Measurements from ENCODE around the gene OR2AG2. TPM values are rescaled to one million over a fixed set of nuclear protein-coding genes. Genes with fewer than 3 reads are reported as not detected.

Gene OR2AG2
- total RNA-seq, 1 experiment from 2014 or later = 0.18 TPM

GRCh38 chr11:6724013-6724412 lies 47.8 kb downstream of the OR2AG2 start:
- in situ Hi-C loops (cut with HindIII; ENCODE audit: low pct_unique_long_range_greater_than_20kb, low sequenced_read_pairs) (no loop called here), intact Hi-C loops (cut with micrococcal nuclease; ENCODE audit: unreplicated experiment) (no loop called here)
- no peaks in the 10 kb centered on the region for H3K4me1 ChIP-seq (ENCODE audit: control insufficient read depth, insufficient read depth, low read length)
- no peak for ATAC-seq
- TF ChIP-seq REST (IDR thresholded peaks at IDR 0.05; ENCODE audit: insufficient read depth in 1 of 2, low read depth in 2 of 2, low read length in 1 of 2) = no peak
- no peak for TF ChIP-seq TCF7L2 (IDR thresholded peaks at IDR 0.05; ENCODE audit: low read depth, low read length)
- no peak for TF ChIP-seq SIN3A (IDR thresholded peaks at IDR 0.05; ENCODE audit: borderline replicate concordance, insufficient read depth, low read depth, low read length)
- TF ChIP-seq POLR2AphosphoS5 (IDR thresholded peaks at IDR 0.05; ENCODE audit: low read depth, low read length) = no peak
- no peak for TF ChIP-seq CTCF (IDR thresholded peaks at IDR 0.05)
- H3K27ac ChIP-seq (ENCODE audit: low read length) = no peak overlapping the region
- CTCF ChIA-PET = no interaction called here
- no peaks in the 10 kb centered on the region for H3K36me3 ChIP-seq (ENCODE audit: control insufficient read depth, insufficient read depth, low read length)
- POLR2A ChIA-PET = no interaction called here
- H3K27me3 ChIP-seq (ENCODE audit: control insufficient read depth, insufficient read depth, low read length) = peaks cover 8% of the 10 kb centered on the region
- no TSS peak for BruUV-seq (replicated peaks)
- no peaks in the 10 kb centered on the region for H3K9me3 ChIP-seq (ENCODE audit: control insufficient read depth, insufficient read depth, low read depth, low read length)
- no peak for DNase-seq (ENCODE audit: low read depth, low spot score)
- H3K4me3 ChIP-seq (ENCODE audit: low read depth in 2 of 2, low read length in 2 of 2) = no peak overlapping the region

- H3K4me1 ChIP-seq (ENCODE audit: control insufficient read depth, insufficient read depth, low read length) = no peaks in the 10 kb centered on the region
- ATAC-seq = no peak
- no peak overlapping the region for H3K4me3 ChIP-seq (ENCODE audit: low read depth in 2 of 2, low read length in 2 of 2)
- intact Hi-C loops (cut with micrococcal nuclease; ENCODE audit: unreplicated experiment) (no loop called here), in situ Hi-C loops (cut with HindIII; ENCODE audit: low pct_unique_long_range_greater_than_20kb, low sequenced_read_pairs) (no loop called here)
- no peak for DNase-seq (ENCODE audit: low read depth, low spot score)
- no peaks in the 10 kb centered on the region for H3K9me3 ChIP-seq (ENCODE audit: control insufficient read depth, insufficient read depth, low read depth, low read length)
- H3K27ac ChIP-seq (ENCODE audit: low read length) = no peak overlapping the region
- no TSS peak for BruUV-seq (replicated peaks)
- H3K36me3 ChIP-seq (ENCODE audit: control insufficient read depth, insufficient read depth, low read length) = no peaks in the 10 kb centered on the region
- ChIA-PET CTCF (no interaction called here), POLR2A (interaction anchor here (0.6 kb wide), 1 partner anchor 102 kb away, joined by 8 read pairs; the partner anchor contains the start of gene TPP1)
- H3K27me3 ChIP-seq (ENCODE audit: control insufficient read depth, insufficient read depth, low read length) = peaks cover 26% of the 10 kb centered on the region
- TF ChIP-seq REST (IDR thresholded peaks at IDR 0.05; ENCODE audit: insufficient read depth in 1 of 2, low read depth in 2 of 2, low read length in 1 of 2) (no peak), TCF7L2 (IDR thresholded peaks at IDR 0.05; ENCODE audit: low read depth, low read length) (no peak), CTCF (IDR thresholded peaks at IDR 0.05) (no peak), POLR2AphosphoS5 (IDR thresholded peaks at IDR 0.05; ENCODE audit: low read depth, low read length) (no peak), SIN3A (IDR thresholded peaks at IDR 0.05; ENCODE audit: borderline replicate concordance, insufficient read depth, low read depth, low read length) (no peak)
Measured at GRCh38 chr11:6721343-6721742, 50.4 kb downstream of the OR2AG2 start.

Data from Panc1 (cell line).